ENCODE measurements around the gene NT5C1B.

Gene NT5C1B

GRCh38 chr2:18589354-18589753 lies at the start of gene NT5C1B:
NT5C1B (minus strand) TSS chr2:18589569; CDS start chr2:18589468, 101 bp downstream.
- no peak for TF ChIP-seq CTCF (IDR thresholded peaks at IDR 0.05)

- no peak for TF ChIP-seq CTCF (IDR thresholded peaks at IDR 0.05)
These were observed 47.8 kb upstream of the NT5C1B start for GRCh38 chr2:18637196-18637595.

- TF ChIP-seq CTCF (IDR thresholded peaks at IDR 0.05): no peak
These were observed 41.6 kb upstream of the NT5C1B start for GRCh38 chr2:18630941-18631340.

GRCh38 chr2:18630541-18630940 lies 41.2 kb upstream of the NT5C1B start:
- no peak for TF ChIP-seq CTCF (IDR thresholded peaks at IDR 0.05)

GRCh38 chr2:18630101-18630500 lies 40.7 kb upstream of the NT5C1B start:
- no peak for TF ChIP-seq CTCF (IDR thresholded peaks at IDR 0.05)

- no peak for TF ChIP-seq CTCF (IDR thresholded peaks at IDR 0.05)
These were observed 37.7 kb upstream of the NT5C1B start for GRCh38 chr2:18626958-18627650.

DNA sequence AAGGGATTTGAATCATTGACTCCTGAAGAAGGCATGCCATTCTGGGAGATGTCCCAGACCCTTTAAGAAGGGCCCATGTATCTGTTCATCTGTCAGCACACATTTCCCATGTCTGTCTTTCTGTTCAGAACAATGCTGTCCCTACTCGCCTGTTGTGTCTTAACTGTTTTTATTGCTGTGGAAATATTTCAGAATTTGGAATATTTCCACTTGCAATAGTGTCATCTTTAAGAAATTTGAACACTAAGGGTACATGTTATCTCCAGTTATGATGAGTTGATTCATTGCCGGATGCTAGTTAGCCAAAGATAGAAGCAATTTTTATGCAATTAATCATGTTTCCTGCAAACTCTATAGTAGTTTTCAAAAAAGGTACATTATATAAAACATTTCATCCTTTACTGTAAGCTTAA lies 36.9 kb upstream of the NT5C1B start:
- TF ChIP-seq CTCF (IDR thresholded peaks at IDR 0.05): no peak

DNA sequence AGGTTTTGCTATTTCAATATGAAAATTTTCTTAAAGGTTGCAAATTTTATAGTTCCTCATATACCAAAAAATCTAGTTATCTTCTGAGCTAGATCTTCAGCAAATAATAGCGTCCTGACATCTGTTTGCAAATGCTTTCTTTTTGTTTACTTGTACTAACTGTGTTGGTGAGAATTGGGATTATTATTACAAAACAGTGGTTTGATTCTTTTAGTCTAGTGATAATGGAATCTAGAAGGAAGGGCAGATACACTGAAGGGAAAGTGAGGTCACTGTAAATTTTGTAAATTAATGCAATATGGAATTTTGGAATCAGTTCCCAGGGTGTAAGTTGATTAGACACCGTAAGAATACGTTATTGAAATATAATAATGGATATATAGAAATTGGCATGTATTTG lies 36.2 kb upstream of the NT5C1B start:
- TF ChIP-seq CTCF (IDR thresholded peaks at IDR 0.05): no peak

Data from LNCAP (cell line).